DMS 273 (cell line): ENCODE data around the gene CGA.

ENCODE experiments used
- DNase-seq: peaks from one replicate; lab custom pipeline; 2025; ENCODE audit not compliant: unreplicated experiment; lab: John Stamatoyannopoulos, UW

CGA gene

GRCh38 chr6:87089135-87089534 is 5.8 kb downstream of the CGA start:
- no peak for DNase-seq

- DNase-seq = no peak
These were observed 6.8 kb downstream of the CGA start for GRCh38 chr6:87088076-87088475.

- no peak for DNase-seq
These were observed 12.7 kb downstream of the CGA start for GRCh38 chr6:87082160-87082721.

GRCh38 chr6:87078983-87079616 is 15.8 kb downstream of the CGA start:
- peak; percentile 89 for DNase-seq

GRCh38 chr6:87075168-87075567 is 19.7 kb downstream of the CGA start:
- DNase-seq = no peak

- peak; percentile 5 for DNase-seq
These were observed 20.7 kb downstream of the CGA start for GRCh38 chr6:87074101-87074621.

- DNase-seq = no peak
These were observed 23.2 kb downstream of the CGA start for GRCh38 chr6:87071683-87072082.

GRCh38 chr6:87070741-87071140 is 24.2 kb downstream of the CGA start:
- DNase-seq = no peak

GRCh38 chr6:87068795-87069194 is 26.1 kb downstream of the CGA start:
- no peak for DNase-seq

GRCh38 chr6:87066449-87067333 is 28.2 kb downstream of the CGA start:
- peak; percentile 72 for DNase-seq

- no peak for DNase-seq
These were observed 29.8 kb downstream of the CGA start for GRCh38 chr6:87065117-87065516.

GRCh38 chr6:87059943-87060342 is 35.0 kb downstream of the CGA start:
- no peak for DNase-seq

- DNase-seq = no peak
These were observed 40.6 kb downstream of the CGA start for GRCh38 chr6:87054143-87054833.

- DNase-seq = no peak
These were observed 41.6 kb downstream of the CGA start for GRCh38 chr6:87053312-87053711.

- DNase-seq = no peak
These were observed 45.1 kb downstream of the CGA start for GRCh38 chr6:87049779-87050178.

GRCh38 chr6:87045521-87046075 is 49.3 kb downstream of the CGA start:
- no peak for DNase-seq

- no peak for DNase-seq
These were observed 54.2 kb downstream of the CGA start for GRCh38 chr6:87040729-87041128.
